SK-N-SH treated with all-trans-retinoic acid at 6 μM for 48 hours (cell line): ENCODE results near the gene HIGD2A.

Source experiments
- ATAC-seq: fragments of 200-7000 bp; cut with Tn5 transposase; 3 replicates; pipeline ENCODE4 v1.9.1; 2020; ENCODE audit warnings: mild to moderate bottlenecking, moderate library complexity
- ARNTL ChIP-seq: fragments of 450-650 bp; formaldehyde crosslinking; IDR thresholded peaks from 2 replicates; pipeline ENCODE4 v1.5.0; 2020; ENCODE audit warnings: low read depth, mild to moderate bottlenecking, moderate library complexity, borderline replicate concordance
- CSDC2 ChIP-seq: fragments of 250-450 bp; sonication (Bioruptor Pico); IDR thresholded peaks from 2 replicates; pipeline ENCODE4 v1.5.0; 2020; ENCODE audit warnings: mild to moderate bottlenecking, moderate library complexity
- CSRNP3 ChIP-seq: fragments of 250-450 bp; sonication (Bioruptor Pico); IDR thresholded peaks from 2 replicates; pipeline ENCODE4 v1.5.1; 2021; ENCODE audit warnings: mild to moderate bottlenecking, moderate library complexity
- ESRRG ChIP-seq: fragments of 250-450 bp; sonication (Bioruptor Pico); IDR thresholded peaks from 2 replicates; pipeline ENCODE4 v1.6.1; 2021; ENCODE audit warnings: mild to moderate bottlenecking
- ISL1 ChIP-seq: fragments of 250-450 bp; sonication (Bioruptor Pico); IDR thresholded peaks from 2 replicates; pipeline ENCODE4 v2.1.2; 2022; ENCODE audit warnings: mild to moderate bottlenecking, moderate library complexity
- PATZ1 ChIP-seq: fragments of 250-450 bp; sonication (Bioruptor Pico); IDR thresholded peaks from 2 replicates; pipeline ENCODE4 v1.8.0; 2020; ENCODE audit warnings: mild to moderate bottlenecking, moderate library complexity, borderline replicate concordance
- POU6F1 ChIP-seq: fragments of 250-450 bp; sonication (Bioruptor Pico); IDR thresholded peaks from 2 replicates; pipeline ENCODE4 v1.8.0; 2021; ENCODE audit warnings: low read depth, mild to moderate bottlenecking, moderate library complexity, borderline replicate concordance
- PPARA ChIP-seq: fragments of 250-450 bp; sonication (Bioruptor Pico); IDR thresholded peaks from 2 replicates; pipeline ENCODE4 v1.5.0; 2020; ENCODE audit warnings: mild to moderate bottlenecking, borderline replicate concordance
- RARB ChIP-seq: fragments of 250-450 bp; sonication (Bioruptor Pico); IDR thresholded peaks from 2 replicates; pipeline ENCODE4 v1.8.0; 2021; ENCODE audit warnings: mild to moderate bottlenecking, moderate library complexity
- SNAI2 ChIP-seq: fragments of 250-450 bp; sonication (Bioruptor Pico); IDR thresholded peaks from 2 replicates; pipeline ENCODE4 v1.5.0; 2020; ENCODE audit warnings: mild to moderate bottlenecking, moderate library complexity
- TOX ChIP-seq: fragments of 250-450 bp; sonication (Bioruptor Pico); IDR thresholded peaks from 2 replicates; pipeline ENCODE4 v1.8.0; 2021; ENCODE audit warnings: mild to moderate bottlenecking, moderate library complexity, borderline replicate concordance
- TSHZ2 ChIP-seq: fragments of 250-450 bp; sonication (Bioruptor Pico); IDR thresholded peaks from 2 replicates; pipeline ENCODE4 v1.5.0; 2020; ENCODE audit warnings: mild to moderate bottlenecking, moderate library complexity
- ZC3H10 ChIP-seq: fragments of 250-450 bp; sonication (Bioruptor Pico); IDR thresholded peaks from 2 replicates; pipeline ENCODE4 v1.5.1; 2021; ENCODE audit warnings: mild to moderate bottlenecking, moderate library complexity
- ZFP3 ChIP-seq: fragments of 250-450 bp; sonication (Bioruptor Pico); IDR thresholded peaks from 2 replicates; pipeline ENCODE4 v1.5.0; 2020; ENCODE audit warnings: mild to moderate bottlenecking, moderate library complexity
- ZFP30 ChIP-seq: fragments of 450-650 bp; formaldehyde crosslinking; IDR thresholded peaks from 2 replicates; pipeline ENCODE4 v1.5.0; 2022; ENCODE audit warnings: mild to moderate bottlenecking, moderate library complexity
- ZNF565 ChIP-seq: fragments of 450-650 bp; formaldehyde crosslinking; conservative IDR thresholded peaks from 2 replicates; pipeline ENCODE4 v1.5.0; 2020; ENCODE audit warnings: low read depth, mild to moderate bottlenecking, moderate library complexity
- ZNF70 ChIP-seq: fragments of 450-650 bp; formaldehyde crosslinking; IDR thresholded peaks from 2 replicates; pipeline ENCODE4 v1.5.0; 2020; ENCODE audit warnings: mild to moderate bottlenecking, moderate library complexity
- ZNF8 ChIP-seq: fragments of 450-650 bp; formaldehyde crosslinking; IDR thresholded peaks from 2 replicates; pipeline ENCODE4 v1.5.0; 2020; ENCODE audit warnings: mild to moderate bottlenecking, moderate library complexity

Gene HIGD2A

GRCh38 chr5:176353533-176353932 is 35.0 kb upstream of the HIGD2A start:
- ATAC-seq, result no peak
- TF ChIP-seq TSHZ2 (CRISPR knock-in tag) (no peak), POU6F1 (CRISPR knock-in tag) (no peak), ISL1 (CRISPR knock-in tag) (no peak), ZNF8 (no peak), CSDC2 (no peak), ESRRG (CRISPR knock-in tag) (no peak), ZFP3 (CRISPR knock-in tag) (no peak), PATZ1 (CRISPR knock-in tag) (no peak), SNAI2 (no peak), ZNF70 (no peak), CSRNP3 (CRISPR knock-in tag) (no peak), ZNF565 (CRISPR knock-in tag) (no peak), RARB (CRISPR knock-in tag) (no peak), TOX (no peak), ZFP30 (no peak)

- ATAC-seq, result no peak
- TF ChIP-seq TOX (no peak), POU6F1 (CRISPR knock-in tag) (no peak), TSHZ2 (CRISPR knock-in tag) (no peak), PPARA (CRISPR knock-in tag) (no peak), ISL1 (CRISPR knock-in tag) (no peak), ZFP30 (no peak), ARNTL (CRISPR knock-in tag) (no peak), ZC3H10 (no peak), ZNF565 (CRISPR knock-in tag) (no peak)
- TF ChIP-seq, all 23 proteins: peak for 0
Observed at GRCh38 chr5:176355400-176356178, 33.0 kb upstream of the HIGD2A start.
